Activated B cell treated with CpG ODN at 0.5 μM for 24 hours (primary cell): Measurements from ENCODE around the gene PELI1. TPM values are rescaled to one million over a fixed set of nuclear protein-coding genes. Genes with fewer than 3 reads are reported as not detected.

Experiments
- ATAC-seq: fragments of 200-7000 bp; cut with Tn5 transposase; one replicate; pipeline ENCODE4 v1.10.0; 2021; ENCODE audit warnings: low read depth, mild to moderate bottlenecking, moderate library complexity
- CTCF ChIA-PET: fragments of 350-600 bp; sonication (Branson Sonifier 250); formaldehyde crosslinking; loops from one replicate; lab custom pipeline; 2021; ENCODE audit warnings: antibody characterized with exemption; lab: Charles Lee
- POLR2A ChIA-PET: fragments of 350-600 bp; sonication (Branson Sonifier 250); formaldehyde crosslinking; loops from one replicate; lab custom pipeline; 2021; ENCODE audit warnings: antibody characterized with exemption; lab: Charles Lee
- DNase-seq: peaks from one replicate; pipeline ENCODE4 v3.0.0; 2022
- H3K27ac Mint-ChIP-seq: one replicate; pipeline ENCODE4 v1.8.0; 2020; ENCODE audit warnings: mixed read lengths
- H3K27me3 Mint-ChIP-seq: one replicate; pipeline ENCODE4 v1.8.0; 2021; ENCODE audit warnings: mixed read lengths
- H3K36me3 Mint-ChIP-seq: one replicate; pipeline ENCODE4 v1.8.0; 2021; ENCODE audit warnings: low read depth, mixed read lengths
- H3K4me1 Mint-ChIP-seq: one replicate; pipeline ENCODE4 v1.8.0; 2021; ENCODE audit warnings: mixed read lengths
- H3K4me3 Mint-ChIP-seq: one replicate; pipeline ENCODE4 v1.8.0; 2020; ENCODE audit warnings: mild to moderate bottlenecking, mixed read lengths
- H3K9me3 Mint-ChIP-seq: one replicate; pipeline ENCODE4 v1.8.0; 2020; ENCODE audit warnings: mixed read lengths
- intact Hi-C: fragments of 100-400 bp; cut with micrococcal nuclease; formaldehyde crosslinking; loops from one replicate; pipeline ENCODE4 v1.15.1; 2024
- total RNA-seq: library from RNA; stranded (reverse); gene quantifications from 2 replicates; pipeline ENCODE4 v1.2.3, GENCODE V29; 2022
- TF ChIP-seq, protein P1 (sequence below): fragments of 200-600 bp; IDR thresholded peaks from one replicate; pipeline ENCODE4 v1.8.0; 2022; ENCODE audit warnings: antibody characterized with exemption, mild to moderate bottlenecking

PELI1 gene
- total RNA-seq, 1 donor from 2014 or later: 93.1 TPM

DNA sequence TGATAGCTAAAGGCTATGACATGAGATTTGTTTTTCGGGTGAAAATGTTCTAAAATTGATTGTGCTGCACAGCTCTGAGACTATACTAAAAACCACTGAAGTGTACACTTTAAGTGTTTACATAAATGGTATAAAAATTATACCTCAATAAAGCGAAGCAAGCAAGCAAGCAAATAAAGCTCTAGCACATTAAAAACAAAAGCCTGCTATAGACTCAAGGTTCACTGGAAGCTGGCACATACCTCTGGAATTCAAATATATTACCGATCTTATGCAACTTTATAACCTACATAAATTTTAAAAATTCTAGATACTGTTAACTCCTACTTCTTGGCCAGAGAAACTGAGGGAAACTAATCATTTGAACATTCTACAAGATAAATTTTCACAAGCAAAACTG lies 20.1 kb downstream of the PELI1 start:
- ChIA-PET CTCF (interaction anchor here (1.4 kb wide), 1 partner anchor 74 kb away, joined by 4 read pairs; no protein-coding TSS in a partner anchor), POLR2A (interaction anchor here (1.1 to 1.7 kb wide), 2 partner anchors 18 to 90 kb away, joined by 3 to 4 read pairs; no protein-coding TSS in a partner anchor)
- peaks cover 57% of the 10 kb centered on the region for H3K4me1 Mint-ChIP-seq
- peaks cover 35% of the 10 kb centered on the region for H3K36me3 Mint-ChIP-seq
- H3K9me3 Mint-ChIP-seq: no peaks in the 10 kb centered on the region
- H3K4me3 Mint-ChIP-seq: no peak overlapping the region
- H3K27me3 Mint-ChIP-seq: no peaks in the 10 kb centered on the region
- intact Hi-C loops: no loop called here
- ATAC-seq (no peak), DNase-seq (no peak)
- TF ChIP-seq, protein P1, sequence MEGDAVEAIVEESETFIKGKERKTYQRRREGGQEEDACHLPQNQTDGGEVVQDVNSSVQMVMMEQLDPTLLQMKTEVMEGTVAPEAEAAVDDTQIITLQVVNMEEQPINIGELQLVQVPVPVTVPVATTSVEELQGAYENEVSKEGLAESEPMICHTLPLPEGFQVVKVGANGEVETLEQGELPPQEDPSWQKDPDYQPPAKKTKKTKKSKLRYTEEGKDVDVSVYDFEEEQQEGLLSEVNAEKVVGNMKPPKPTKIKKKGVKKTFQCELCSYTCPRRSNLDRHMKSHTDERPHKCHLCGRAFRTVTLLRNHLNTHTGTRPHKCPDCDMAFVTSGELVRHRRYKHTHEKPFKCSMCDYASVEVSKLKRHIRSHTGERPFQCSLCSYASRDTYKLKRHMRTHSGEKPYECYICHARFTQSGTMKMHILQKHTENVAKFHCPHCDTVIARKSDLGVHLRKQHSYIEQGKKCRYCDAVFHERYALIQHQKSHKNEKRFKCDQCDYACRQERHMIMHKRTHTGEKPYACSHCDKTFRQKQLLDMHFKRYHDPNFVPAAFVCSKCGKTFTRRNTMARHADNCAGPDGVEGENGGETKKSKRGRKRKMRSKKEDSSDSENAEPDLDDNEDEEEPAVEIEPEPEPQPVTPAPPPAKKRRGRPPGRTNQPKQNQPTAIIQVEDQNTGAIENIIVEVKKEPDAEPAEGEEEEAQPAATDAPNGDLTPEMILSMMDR: no peak
- no peak overlapping the region for H3K27ac Mint-ChIP-seq

DNA sequence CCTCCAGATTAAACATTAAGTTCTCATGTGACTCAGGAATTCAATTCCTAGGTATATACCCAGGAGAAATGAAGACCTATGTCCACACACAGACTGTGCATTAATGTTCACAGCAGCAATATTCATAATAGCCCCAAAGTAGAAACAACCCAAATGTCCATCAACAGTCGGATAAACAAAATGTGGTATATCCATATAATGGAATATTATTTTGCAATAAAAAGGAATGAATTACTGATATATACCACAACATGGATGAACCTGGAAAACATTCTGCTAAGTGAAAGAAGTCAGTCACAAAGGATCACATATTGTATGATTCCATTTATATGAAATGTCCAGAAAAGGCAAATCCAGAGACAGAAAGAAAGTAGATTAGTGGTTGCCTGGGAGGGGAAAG lies 20.5 kb downstream of the PELI1 start:
- DNase-seq: no peak
- no peaks in the 10 kb centered on the region for H3K27me3 Mint-ChIP-seq
- no peak overlapping the region for H3K4me3 Mint-ChIP-seq
- H3K36me3 Mint-ChIP-seq: peaks cover 35% of the 10 kb centered on the region
- TF ChIP-seq, protein P1: no peak
- ATAC-seq: no peak
- H3K27ac Mint-ChIP-seq: no peak overlapping the region
- H3K9me3 Mint-ChIP-seq: no peaks in the 10 kb centered on the region
- ChIA-PET CTCF (interaction anchor here (1.1 to 1.4 kb wide), 2 partner anchors 67 to 74 kb away, joined by 4 read pairs; no protein-coding TSS in a partner anchor), POLR2A (interaction anchor here (1.7 kb wide), 1 partner anchor 17 kb away, joined by 4 read pairs; no protein-coding TSS in a partner anchor)
- peaks cover 54% of the 10 kb centered on the region for H3K4me1 Mint-ChIP-seq
- intact Hi-C loops: no loop called here

DNA sequence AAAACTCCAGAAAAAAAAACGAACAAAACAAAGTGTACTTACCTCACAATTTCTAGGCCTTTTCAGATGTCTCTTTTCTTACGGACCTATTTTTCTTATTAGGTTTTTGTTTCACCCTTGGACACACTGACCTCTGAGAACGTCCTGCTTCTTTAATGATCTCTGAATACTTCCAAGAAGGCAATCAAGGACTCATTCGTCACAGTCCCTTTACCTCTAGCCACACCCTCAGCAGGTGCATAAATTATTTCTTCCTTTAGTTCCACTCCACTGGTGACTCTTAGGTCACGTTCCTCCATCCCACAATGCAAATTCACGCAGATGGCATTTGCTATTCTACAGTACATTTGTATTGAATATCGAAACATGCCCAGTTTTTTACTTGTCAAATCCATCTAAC lies 21.9 kb downstream of the PELI1 start:
- ATAC-seq (peak; percentile 60), DNase-seq (no peak)
- POLR2A ChIA-PET: interaction anchor here (0.6 to 1.2 kb wide), 5 partner anchors 12 to 204 kb away, joined by 3 to 4 read pairs (median 3); no protein-coding TSS in a partner anchor
- H3K9me3 Mint-ChIP-seq: no peaks in the 10 kb centered on the region
- peak overlapping the region; percentile 56 for H3K4me3 Mint-ChIP-seq
- CTCF ChIA-PET: interaction anchor here (1.0 to 1.1 kb wide), 2 partner anchors 65 to 205 kb away, joined by 3 to 4 read pairs; no protein-coding TSS in a partner anchor
- peaks cover 47% of the 10 kb centered on the region for H3K4me1 Mint-ChIP-seq
- peaks cover 33% of the 10 kb centered on the region for H3K36me3 Mint-ChIP-seq
- intact Hi-C loops: loop anchor here (1.0 kb wide), 1 partner anchor 10 kb away; no protein-coding TSS in a partner anchor
- H3K27ac Mint-ChIP-seq: peak overlapping the region; percentile 50
- TF ChIP-seq, protein P1: no peak
- no peaks in the 10 kb centered on the region for H3K27me3 Mint-ChIP-seq

DNA sequence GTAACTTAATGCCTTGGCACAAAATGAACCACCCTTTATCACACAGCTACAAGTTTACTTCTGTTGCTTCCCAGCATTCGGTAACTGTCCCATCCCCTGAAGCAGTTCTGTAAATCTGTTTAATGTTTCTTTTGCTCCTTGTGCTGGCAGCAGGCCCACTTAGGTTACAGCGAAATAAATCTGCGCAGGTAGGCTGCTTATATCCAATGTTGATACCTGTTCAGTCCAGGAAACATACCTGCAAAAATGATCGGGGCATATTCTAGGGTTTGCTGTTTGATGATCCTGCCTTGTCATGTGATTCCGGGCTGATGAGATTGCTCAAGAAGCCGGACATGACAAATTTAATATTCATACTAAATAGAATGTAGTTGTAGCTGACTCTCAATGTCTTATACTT lies 23.3 kb downstream of the PELI1 start:
- no peaks in the 10 kb centered on the region for H3K9me3 Mint-ChIP-seq
- POLR2A ChIA-PET: interaction anchor here (0.6 kb wide), 1 partner anchor 18 kb away, joined by 6 read pairs; no protein-coding TSS in a partner anchor
- peaks cover 50% of the 10 kb centered on the region for H3K4me1 Mint-ChIP-seq
- DNase-seq: no peak
- intact Hi-C loops: no loop called here
- TF ChIP-seq, protein P1: no peak
- CTCF ChIA-PET: no interaction called here
- no peak overlapping the region for H3K27ac Mint-ChIP-seq
- no peaks in the 10 kb centered on the region for H3K27me3 Mint-ChIP-seq
- ATAC-seq: no peak
- H3K36me3 Mint-ChIP-seq: peaks cover 29% of the 10 kb centered on the region
- H3K4me3 Mint-ChIP-seq: no peak overlapping the region

DNA sequence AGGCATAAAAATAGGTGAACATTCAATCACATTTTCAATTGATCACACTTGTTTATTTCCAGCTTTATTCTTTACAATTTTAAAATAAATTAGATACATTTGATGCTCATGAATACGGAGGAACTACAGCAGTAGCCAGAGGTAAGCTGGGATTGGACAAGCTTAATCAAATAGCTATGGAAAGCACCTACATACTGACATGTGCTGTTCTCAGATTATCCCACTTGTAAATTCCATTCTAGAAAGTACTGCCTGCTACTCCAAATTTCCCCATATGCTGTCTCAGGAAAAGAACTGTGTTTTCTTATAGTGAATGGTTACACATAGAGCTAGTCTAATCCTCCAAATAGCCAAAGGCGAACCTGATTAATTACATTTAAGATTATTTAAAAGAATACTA lies 24.2 kb downstream of the PELI1 start:
- Mint-ChIP-seq H3K27ac (no peak overlapping the region), H3K4me3 (no peak overlapping the region), H3K4me1 (peaks cover 56% of the 10 kb centered on the region), H3K9me3 (no peaks in the 10 kb centered on the region), H3K36me3 (peaks cover 28% of the 10 kb centered on the region), H3K27me3 (no peaks in the 10 kb centered on the region)
- CTCF ChIA-PET: no interaction called here
- DNase-seq (no peak), ATAC-seq (no peak)
- TF ChIP-seq, protein P1: no peak
- intact Hi-C loops: no loop called here
- POLR2A ChIA-PET: interaction anchor here (0.9 kb wide), 1 partner anchor 22 kb away, joined by 4 read pairs; no protein-coding TSS in a partner anchor
